GM18870 (cell line): ENCODE data around the gene ZBTB4.

Experiments used
- ATAC-seq: cut with Tn5 transposase; IDR thresholded peaks from one replicate; pipeline ENCODE4 v1.9.1; 2021; ENCODE audit warnings: moderate library complexity; ENCODE audit not compliant: unreplicated experiment

The ZBTB4 gene

GRCh38 chr17:7479213-7480088 lies at the start of gene ZBTB4:
Gene ZBTB4, minus strand, starts transcription at chr17:7479631. Its CDS starts 12,830 bp downstream, at chr17:7466801.
- no peak for ATAC-seq

GRCh38 chr17:7528842-7529241 lies 49.4 kb upstream of the ZBTB4 start:
- no peak for ATAC-seq

GRCh38 chr17:7523033-7523432 lies 43.6 kb upstream of the ZBTB4 start:
- no peak for ATAC-seq

GRCh38 chr17:7515911-7516610 lies 36.6 kb upstream of the ZBTB4 start:
- ATAC-seq = no peak

GRCh38 chr17:7513850-7514419 lies 34.5 kb upstream of the ZBTB4 start:
- ATAC-seq = no peak

- ATAC-seq = no peak
Measured at GRCh38 chr17:7512824-7513540, 33.6 kb upstream of the ZBTB4 start.

- ATAC-seq = no peak
Measured at GRCh38 chr17:7512105-7512504, 32.7 kb upstream of the ZBTB4 start.

GRCh38 chr17:7511108-7511507 lies 31.7 kb upstream of the ZBTB4 start:
- ATAC-seq = no peak

- no peak for ATAC-seq
Measured at GRCh38 chr17:7509937-7510336, 30.5 kb upstream of the ZBTB4 start.

- ATAC-seq = no peak
Measured at GRCh38 chr17:7508846-7509245, 29.4 kb upstream of the ZBTB4 start.

- no peak for ATAC-seq
Measured at GRCh38 chr17:7508145-7508544, 28.7 kb upstream of the ZBTB4 start.

GRCh38 chr17:7503521-7503920 lies 24.1 kb upstream of the ZBTB4 start:
- ATAC-seq = no peak

GRCh38 chr17:7502987-7503386 lies 23.6 kb upstream of the ZBTB4 start:
- ATAC-seq = no peak

- no peak for ATAC-seq
Measured at GRCh38 chr17:7502171-7502847, 22.9 kb upstream of the ZBTB4 start.

- no peak for ATAC-seq
Measured at GRCh38 chr17:7501729-7502128, 22.3 kb upstream of the ZBTB4 start.

- no peak for ATAC-seq
Measured at GRCh38 chr17:7499161-7499560, 19.7 kb upstream of the ZBTB4 start.

- ATAC-seq = no peak
Measured at GRCh38 chr17:7497636-7498035, 18.2 kb upstream of the ZBTB4 start.

GRCh38 chr17:7497228-7497627 lies 17.8 kb upstream of the ZBTB4 start:
- no peak for ATAC-seq

- ATAC-seq = no peak
Measured at GRCh38 chr17:7496470-7497183, 17.2 kb upstream of the ZBTB4 start.

GRCh38 chr17:7495906-7496434 lies 16.5 kb upstream of the ZBTB4 start:
- no peak for ATAC-seq
